Measurements from ENCODE around the gene DDX55. TPM values are rescaled to one million over a fixed set of nuclear protein-coding genes. Genes with fewer than 3 reads are reported as not detected.
A peak's percentile ranks its signal among the peaks of the same experiment; 100 is the strongest.

DDX55 gene
- total and polyA plus RNA-seq, 2 of the 13 experiments (the other 11 are each of a cell fraction or from before 2014, with no cell fraction given) = 22.2 to 37.0 TPM

- no peak for TF ChIP-seq SCMH1 (CRISPR knock-in tag; IDR thresholded peaks at IDR 0.05; ENCODE audit: borderline replicate concordance)
Measured at GRCh38 chr12:123633379-123634141, 31.7 kb downstream of the DDX55 start, which contains the start of the genes EIF2B1 and GTF2H3 (continued).

- POLR2A ChIA-PET = interaction anchor here (0.9 to 1.3 kb wide), 3 partner anchors 77 to 269 kb away, joined by 3 to 8 read pairs (median 5); partner anchors contain the start of genes ATP6V0A2 and KMT5A
- in situ Hi-C loops (cut with HindIII; ENCODE audit: extremely low pct_ligation_motif_present, low pct_unique_long_range_greater_than_20kb) = no loop called here
- TF ChIP-seq KDM5A (IDR thresholded peaks at IDR 0.05; ENCODE audit: borderline replicate concordance, low read length) (0 out of 2 replicates have a peak, but pooled peaks have one; percentile 46), YY1 (IDR thresholded peaks at IDR 0.05; ENCODE audit: insufficient read depth, insufficient replicate concordance, low read depth, low read length) (peak; percentile 68), GTF3A (CRISPR knock-in tag; conservative IDR thresholded peaks at IDR 0.05) (0 out of 2 replicates have a peak, but pooled peaks have one; percentile 44), SNAPC5 (CRISPR knock-in tag; IDR thresholded peaks at IDR 0.05; ENCODE audit: borderline replicate concordance) (0 out of 2 replicates have a peak, but pooled peaks have one; percentile 1), ZFX (CRISPR knock-in tag; IDR thresholded peaks at IDR 0.05; ENCODE audit: low read depth) (peak; percentile 1; the same call in 1 of the 2 replicates), ZNF121 (CRISPR knock-in tag; IDR thresholded peaks at IDR 0.05) (peak; percentile 83), HNF1A (IDR thresholded peaks at IDR 0.05; ENCODE audit: low read depth) (no peak), HNF1A (CRISPR knock-in tag; IDR thresholded peaks at IDR 0.05; ENCODE audit: borderline replicate concordance) (no peak), NR2F6 (IDR thresholded peaks at IDR 0.05) (0 out of 2 replicates have a peak, but pooled peaks have one; percentile 17), NR2F6 (CRISPR knock-in tag; IDR thresholded peaks at IDR 0.05) (no peak), ESRRA (CRISPR knock-in tag; IDR thresholded peaks at IDR 0.05; ENCODE audit: low read depth) (no peak)
- ATAC-seq = peak; percentile 22; the same call in 2 of the 3 replicates
- under 1% methylated on average over 19 of the region's 19 CpGs for WGBS (ENCODE audit: low lambda C conversion rate)
- Histone ChIP-seq H3K4me3 (replicated peaks in 1 of 3; ENCODE audit: insufficient read depth in 1 of 3, low read depth in 2 of 3, low read length in 3 of 3) (peak overlapping the region; percentile 91 to 98 (median 94)), H3K4me2 (ENCODE audit: low read depth, low read length) (peak overlapping the region; percentile 82), H3K9ac (ENCODE audit: insufficient read depth, low read depth, low read length) (peak overlapping the region; percentile 99), H3K9me3 (ENCODE audit: low read length) (no peaks in the 10 kb centered on the region), H3K4me1 (ENCODE audit: insufficient read depth, low read length) (peaks cover 16% of the 10 kb centered on the region), H4K20me1 (ENCODE audit: insufficient read depth, low read length) (no peaks in the 10 kb centered on the region), H3K79me2 (ENCODE audit: insufficient read depth, low read length) (peaks cover 30% of the 10 kb centered on the region), H3K27me3 (ENCODE audit: control insufficient read depth in 1 of 2, insufficient read depth in 2 of 2, low read length in 2 of 2) (no peaks in the 10 kb centered on the region; a peak in 1 of 5 replicates), H2AFZ (ENCODE audit: low read length) (no peak overlapping the region), H3K27ac (ENCODE audit: extremely low read length, insufficient read depth, low read length) (peak overlapping the region; percentile 91), H3K36me3 (replicated peaks in 1 of 2; ENCODE audit: control insufficient read depth in 1 of 2, insufficient read depth in 2 of 2, low read length in 2 of 2) (peaks cover 7 to 14% of the 10 kb centered on the region in 2 experiments; a peak in 4 of 5 replicates)
- intact Hi-C loops (cut with micrococcal nuclease; ENCODE audit: unreplicated experiment) = no loop called here
- CTCF ChIA-PET (ENCODE audit: low intra/inter-chr PET ratio, low total read pairs) = no interaction called here
- DNase-seq (ENCODE audit: low spot score) = no peak
- BruUV-seq (replicated peaks) = TSS peak; percentile 94
- no peak for FAIRE-seq
Measured at GRCh38 chr12:123634142-123634561, 32.3 kb downstream of the DDX55 start.

All from HepG2 (cell line).